ENCODE data around the gene BAG3. TPM values are rescaled to one million over a fixed set of nuclear protein-coding genes. Genes with fewer than 3 reads are reported as not detected.

The BAG3 gene
- total and polyA plus RNA-seq, 7 donors = 283 to 855 (median 453) TPM

- Histone ChIP-seq H3K4me1 (no peaks in the 10 kb centered on the region), H3K36me3 (ENCODE audit: insufficient read depth in 1 of 2, low read depth in 1 of 2) (no peaks in the 10 kb centered on the region), H3K27me3 (ENCODE audit: insufficient read depth in 3 of 3, low read length in 2 of 3) (no peaks in the 10 kb centered on the region), H3K4me3 (no peak overlapping the region), H3K9me3 (no peaks in the 10 kb centered on the region), H3K27ac (no peak overlapping the region)
- intact Hi-C loops (cut with DNase I) = loop anchor here in 1 of 2 donors (5.0 kb wide), 1 partner anchor 163 kb away; no protein-coding TSS in a partner anchor
- WGBS, 3 donors = 51 to 59% (median 53%) methylated on average over 7 of the region's 7 CpGs
- no peak for TF ChIP-seq CTCF (IDR thresholded peaks at IDR 0.05)
- ATAC-seq = no peak
- no peak for DNase-seq
These were observed 43.4 kb downstream of the BAG3 start for GRCh38 chr10:119694608-119695007.

- no peak for TF ChIP-seq CTCF (IDR thresholded peaks at IDR 0.05)
- Histone ChIP-seq H3K36me3 (ENCODE audit: insufficient read depth in 1 of 2, low read depth in 1 of 2) (no peaks in the 10 kb centered on the region), H3K4me3 (no peak overlapping the region), H3K4me1 (no peaks in the 10 kb centered on the region), H3K27me3 (ENCODE audit: insufficient read depth in 3 of 3, low read length in 2 of 3) (no peaks in the 10 kb centered on the region), H3K9me3 (no peaks in the 10 kb centered on the region), H3K27ac (no peak overlapping the region)
- DNase-seq (no peak), ATAC-seq (no peak)
- intact Hi-C loops (cut with DNase I) = no loop called here
- WGBS, 3 donors = 85 to 87% (median 85%) methylated on average over 4 of the region's 4 CpGs
These were observed 49.3 kb downstream of the BAG3 start for GRCh38 chr10:119700321-119700954.

- H3K36me3 ChIP-seq (ENCODE audit: insufficient read depth in 1 of 2, low read depth in 1 of 2) = no peaks in the 10 kb centered on the region
- intact Hi-C loops (cut with DNase I) = no loop called here
- H3K9me3 ChIP-seq = no peaks in the 10 kb centered on the region
- no peak overlapping the region for H3K27ac ChIP-seq
- H3K4me1 ChIP-seq = no peaks in the 10 kb centered on the region
- ATAC-seq (no peak), DNase-seq (no peak)
- TF ChIP-seq CTCF (IDR thresholded peaks at IDR 0.05) = no peak
- H3K27me3 ChIP-seq (ENCODE audit: insufficient read depth in 3 of 3, low read length in 2 of 3) = no peaks in the 10 kb centered on the region
- WGBS, 3 donors = 39 to 46% (median 43%) methylated on average over 7 of the region's 7 CpGs
- no peak overlapping the region for H3K4me3 ChIP-seq
These were observed 50.7 kb downstream of the BAG3 start for GRCh38 chr10:119701861-119702260.

- Histone ChIP-seq H3K4me3 (no peak overlapping the region), H3K36me3 (ENCODE audit: insufficient read depth in 1 of 2, low read depth in 1 of 2) (no peaks in the 10 kb centered on the region), H3K9me3 (no peaks in the 10 kb centered on the region), H3K4me1 (no peaks in the 10 kb centered on the region), H3K27ac (no peak overlapping the region), H3K27me3 (ENCODE audit: insufficient read depth in 3 of 3, low read length in 2 of 3) (no peaks in the 10 kb centered on the region)
- no peak for TF ChIP-seq CTCF (IDR thresholded peaks at IDR 0.05)
- 82 to 88% (median 82%) methylated on average over 2 of the region's 2 CpGs for WGBS, 3 donors
- no peak for ATAC-seq
- intact Hi-C loops (cut with DNase I) = no loop called here
- DNase-seq = no peak
These were observed 51.4 kb downstream of the BAG3 start for GRCh38 chr10:119702583-119702982.

Measured in psoas muscle (tissue), 8 donors.